GM19452 (cell line): ENCODE results near the gene PCDH15.

Experiments
- ATAC-seq: cut with Tn5 transposase; IDR thresholded peaks from one replicate; pipeline ENCODE4 v1.9.1; 2021; ENCODE audit not compliant: unreplicated experiment

PCDH15 gene

GRCh38 chr10:53894145-53894544, 906.9 kb downstream of the PCDH15 start:
- no peak for ATAC-seq

DNA sequence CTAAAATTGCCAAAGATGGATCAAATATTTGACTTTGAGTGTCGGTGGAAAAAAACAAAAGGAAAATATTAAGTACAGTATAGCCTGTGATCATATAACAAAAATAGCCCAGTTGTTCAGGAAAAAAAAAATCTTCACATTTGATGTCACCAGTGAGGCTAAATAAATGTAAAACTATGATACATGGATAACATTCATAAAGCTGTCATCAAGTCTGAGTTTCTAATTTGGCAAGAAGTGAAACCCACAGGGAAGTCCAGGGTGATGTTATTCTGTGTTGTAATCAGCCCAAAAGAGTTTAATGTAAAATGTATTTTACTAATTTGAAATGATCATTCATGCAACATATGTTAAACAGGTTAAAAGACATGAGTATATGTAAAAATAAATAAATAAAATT, 908.0 kb downstream of the PCDH15 start:
- no peak for ATAC-seq

DNA sequence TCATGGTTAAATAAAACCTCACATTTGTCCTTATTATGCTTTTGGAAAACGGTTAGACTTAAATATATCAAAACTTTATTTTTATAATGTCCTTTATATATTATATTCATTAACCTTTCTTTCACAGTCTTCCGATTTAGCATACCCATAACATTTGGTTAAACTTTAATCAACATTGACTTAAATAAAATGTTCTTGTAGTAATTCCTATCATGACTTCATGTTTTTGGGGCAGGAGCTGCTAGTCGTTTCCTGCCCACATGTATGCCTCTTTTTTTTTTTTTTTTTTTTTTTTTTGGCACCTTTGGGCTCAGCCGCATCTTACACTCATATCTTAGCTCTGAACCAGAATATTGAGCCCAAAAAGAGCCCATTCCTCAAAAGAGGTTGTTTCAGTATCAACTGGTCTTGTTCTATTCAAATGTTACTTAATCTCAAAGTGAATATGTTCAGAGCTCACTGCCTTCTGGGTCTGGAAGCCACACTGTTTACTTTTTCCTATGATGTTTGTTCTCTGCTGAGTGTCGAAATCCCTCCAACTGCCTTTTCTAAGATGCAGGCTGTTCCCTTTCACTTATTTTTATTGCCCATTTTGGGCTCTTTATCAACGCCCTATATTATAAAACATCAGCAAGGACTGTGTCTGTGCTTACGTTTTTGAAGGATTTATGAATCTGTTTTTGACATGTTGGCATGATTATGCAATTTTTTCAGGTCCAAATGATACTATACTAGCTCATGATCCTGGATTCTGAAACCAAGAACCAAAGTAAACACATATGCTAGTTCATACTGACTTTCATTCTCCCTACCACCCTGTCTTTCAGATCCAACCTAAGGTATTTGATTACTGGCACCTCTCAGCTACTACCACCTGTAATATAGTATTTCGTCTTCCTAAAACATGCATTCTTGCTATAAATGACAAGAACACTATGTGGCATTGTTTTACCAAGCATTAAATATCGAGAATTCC, 914.4 kb downstream of the PCDH15 start:
- ATAC-seq = no peak

DNA sequence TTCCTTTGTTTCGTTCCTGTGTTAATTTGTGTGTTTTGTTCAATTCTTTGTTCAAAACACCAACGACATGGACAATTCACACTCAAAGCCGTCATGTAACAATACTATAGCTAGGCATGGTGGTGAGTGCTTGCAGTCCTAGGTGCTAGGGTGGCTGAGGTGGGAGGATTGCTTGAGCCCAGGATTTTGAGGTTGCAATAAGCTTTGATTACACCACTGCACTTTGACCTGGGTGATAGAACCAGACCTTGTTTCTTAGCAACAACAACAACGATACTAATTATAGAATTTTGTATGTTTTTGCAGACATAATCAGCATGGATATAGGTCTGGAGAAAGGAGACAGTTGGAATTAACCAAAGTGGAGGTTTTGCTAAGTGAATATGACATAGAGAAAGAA, 936.2 kb downstream of the PCDH15 start:
- ATAC-seq = no peak

DNA sequence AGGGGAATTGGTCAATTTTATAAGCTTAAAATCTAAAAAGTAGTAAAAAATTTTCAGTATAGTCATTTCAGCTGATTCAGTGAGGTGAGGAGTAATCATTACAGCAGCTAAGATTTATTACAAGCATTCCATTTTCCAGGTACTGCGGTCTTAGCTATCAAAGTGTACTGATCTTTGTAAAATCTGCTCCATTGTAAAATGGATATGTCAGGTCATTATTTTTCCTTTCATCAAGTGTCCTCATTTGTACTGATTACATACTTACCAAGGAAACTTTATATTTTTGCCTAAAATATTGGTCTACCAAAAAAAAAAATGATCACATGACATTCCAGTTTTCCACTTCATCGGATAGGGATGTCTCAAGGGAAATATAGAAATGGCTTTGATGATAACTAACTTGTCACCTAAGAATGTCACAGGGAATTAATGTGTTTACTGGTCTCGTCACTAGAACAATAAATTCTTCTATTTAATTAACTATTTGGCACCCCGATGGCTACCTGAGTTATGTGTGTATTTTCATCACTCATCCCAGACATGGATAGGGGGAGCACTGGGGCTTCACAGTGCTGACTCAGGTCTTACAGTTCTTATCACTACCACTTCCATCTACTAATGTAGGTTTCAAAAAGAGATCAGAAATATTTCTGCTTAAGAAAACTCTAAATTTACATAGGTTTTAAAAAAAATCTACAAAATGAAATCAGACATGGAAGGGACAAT, 948.4 kb downstream of the PCDH15 start:
- ATAC-seq = no peak

GRCh38 chr10:53846809-53847208, 954.2 kb downstream of the PCDH15 start:
- no peak for ATAC-seq

GRCh38 chr10:53843736-53844362, 957.2 kb downstream of the PCDH15 start:
- no peak for ATAC-seq

- ATAC-seq = no peak
Observed at GRCh38 chr10:53841483-53842145, 959.4 kb downstream of the PCDH15 start.

DNA sequence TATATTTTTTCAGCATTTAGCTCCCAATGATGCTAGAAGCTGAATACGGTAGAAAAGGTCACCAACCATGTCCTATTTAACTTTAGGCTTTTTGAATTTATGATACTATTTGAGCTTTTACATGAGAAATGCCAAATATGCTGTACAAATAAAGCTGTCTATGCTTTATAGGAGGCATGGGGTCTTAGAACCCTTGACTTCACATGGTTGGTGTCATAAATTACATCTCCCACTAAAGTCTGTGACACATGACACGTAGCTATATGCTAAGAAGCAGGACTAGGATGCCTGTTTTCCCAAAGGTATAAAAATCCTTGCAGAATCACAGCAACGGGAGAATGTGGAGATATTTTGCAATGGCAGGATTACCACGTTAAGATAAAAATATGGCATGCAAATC, 960.4 kb downstream of the PCDH15 start:
- ATAC-seq = no peak

DNA sequence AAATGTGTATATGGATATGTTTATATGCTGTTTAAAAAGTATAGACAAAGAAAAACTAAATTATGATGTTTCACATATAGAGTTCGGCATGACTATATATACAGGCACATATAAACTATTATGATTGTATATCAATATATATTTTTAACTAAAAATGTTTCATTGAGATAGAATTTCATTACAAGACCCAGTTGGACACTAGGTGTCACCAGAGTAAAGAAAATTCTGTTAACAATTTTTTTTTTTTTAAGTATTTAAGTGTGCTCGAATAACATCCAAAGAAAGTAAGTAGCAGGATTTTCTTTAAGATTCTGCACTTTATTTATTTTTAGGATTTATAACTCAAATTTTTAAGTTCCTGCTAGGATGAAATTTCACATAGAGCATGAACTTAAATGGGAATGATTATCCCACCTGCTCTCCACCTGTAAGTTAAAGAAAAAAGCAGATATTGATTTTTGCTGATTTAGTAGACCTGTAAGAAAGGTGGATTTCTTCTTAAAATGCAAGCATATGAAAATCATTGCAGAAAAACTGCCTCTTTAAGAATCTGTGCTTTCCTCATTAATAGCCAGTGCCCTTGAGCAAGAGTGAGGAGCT, 961.5 kb downstream of the PCDH15 start:
- no peak for ATAC-seq

- no peak for ATAC-seq
Observed at GRCh38 chr10:53836638-53837037, 964.4 kb downstream of the PCDH15 start.

DNA sequence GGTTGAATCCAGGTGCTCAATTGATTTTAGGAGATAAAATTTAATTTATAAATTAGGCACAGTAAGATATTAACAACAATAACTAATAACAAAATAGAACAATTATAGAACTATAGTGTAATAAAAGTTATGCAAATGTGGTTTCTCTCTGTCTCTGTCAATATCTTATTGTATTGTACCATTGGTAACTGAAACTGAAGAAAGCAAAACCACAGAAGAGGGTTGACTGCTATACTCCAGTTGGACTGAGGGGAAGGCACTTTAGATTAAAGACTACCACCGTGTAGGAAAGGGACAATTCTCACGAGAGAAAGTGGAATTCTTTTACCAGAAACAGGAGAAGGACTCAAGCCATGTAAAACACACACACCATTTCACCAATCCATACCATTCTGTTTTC, 967.1 kb downstream of the PCDH15 start:
- ATAC-seq = no peak

DNA sequence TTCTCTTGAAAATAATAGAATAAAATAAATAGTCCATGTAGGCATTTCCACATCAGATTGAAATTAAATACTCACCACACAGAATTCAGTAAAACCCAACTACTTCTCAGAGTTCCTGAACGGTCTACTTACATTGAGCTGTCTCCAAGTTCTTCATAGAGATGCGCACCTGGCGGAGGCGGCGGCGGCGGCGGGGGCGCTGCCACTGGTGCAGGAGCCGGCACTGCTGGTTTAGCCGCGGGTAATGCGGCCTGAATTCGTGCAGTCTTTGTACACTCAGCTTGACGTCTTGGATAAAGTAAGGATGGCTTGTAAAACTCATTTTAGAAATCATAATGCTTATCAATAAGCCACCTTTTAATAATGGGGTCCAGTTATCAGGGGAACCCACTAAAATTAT, 973.8 kb downstream of the PCDH15 start:
- no peak for ATAC-seq

DNA sequence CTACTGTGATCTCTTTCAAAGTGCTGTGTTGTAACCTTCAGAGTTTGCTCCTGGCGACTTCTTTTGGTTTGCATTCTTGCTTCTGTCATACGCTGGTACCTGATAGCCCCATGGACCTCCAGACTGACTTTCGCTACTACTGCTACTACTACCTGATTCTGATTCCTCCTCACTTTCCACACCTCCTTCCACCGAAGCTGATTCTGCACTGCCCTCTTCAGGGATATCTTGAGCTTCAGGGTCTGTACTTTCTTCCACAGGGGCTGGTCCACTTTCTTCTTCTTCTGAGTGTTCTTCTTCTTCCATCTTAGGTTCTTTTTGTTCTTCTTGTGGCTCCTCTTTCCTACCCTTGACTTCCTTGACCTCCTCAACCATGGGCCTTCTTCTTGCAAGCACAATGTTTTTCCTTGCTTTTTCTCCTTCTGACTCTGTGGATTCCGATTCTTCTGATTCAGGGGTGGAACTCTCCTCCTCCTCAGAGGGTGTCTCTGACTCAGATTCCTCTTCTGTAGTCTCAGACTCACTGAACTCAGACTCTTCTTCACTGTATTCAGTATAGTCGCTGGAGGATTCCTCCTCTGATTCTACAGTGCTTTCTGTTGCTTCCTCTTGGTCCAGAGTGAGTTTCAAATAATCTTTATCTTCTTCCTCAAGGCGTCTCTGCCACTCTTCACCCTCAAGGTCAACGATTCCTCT, 992.2 kb downstream of the PCDH15 start:
- ATAC-seq = no peak

DNA sequence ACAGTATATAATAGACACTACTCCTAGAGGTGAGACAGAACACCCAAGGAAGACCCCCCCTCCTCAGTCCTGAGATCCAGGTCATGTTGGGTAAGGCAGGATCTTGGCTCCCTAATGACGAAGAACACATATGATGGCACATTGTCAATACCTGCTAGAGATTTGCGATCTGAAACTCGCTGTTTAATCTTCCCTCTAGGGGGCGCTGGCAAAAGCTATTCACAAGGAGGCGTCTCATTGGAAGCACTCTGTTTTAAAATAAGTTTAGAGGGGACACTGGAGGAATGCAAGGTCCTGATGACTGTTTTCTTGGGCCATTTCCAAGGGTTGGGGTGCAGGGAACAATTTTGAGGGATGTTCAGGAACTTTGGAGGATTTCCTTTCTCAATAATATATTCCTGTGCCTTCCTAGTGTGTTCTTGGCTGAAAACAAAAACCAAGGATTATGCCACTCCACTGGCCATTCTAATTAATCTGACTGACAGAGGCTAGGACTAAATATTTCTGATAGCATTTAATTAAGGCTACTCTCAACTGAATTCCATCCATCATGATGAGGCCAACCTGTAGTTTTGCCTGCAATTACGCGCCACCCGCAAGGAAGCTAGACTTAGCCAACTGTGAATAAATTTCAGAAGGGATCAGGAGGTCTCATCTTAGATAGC, 1014.7 kb downstream of the PCDH15 start:
- no peak for ATAC-seq

GRCh38 chr10:53771701-53772100, 1029.3 kb downstream of the PCDH15 start:
- ATAC-seq = no peak

DNA sequence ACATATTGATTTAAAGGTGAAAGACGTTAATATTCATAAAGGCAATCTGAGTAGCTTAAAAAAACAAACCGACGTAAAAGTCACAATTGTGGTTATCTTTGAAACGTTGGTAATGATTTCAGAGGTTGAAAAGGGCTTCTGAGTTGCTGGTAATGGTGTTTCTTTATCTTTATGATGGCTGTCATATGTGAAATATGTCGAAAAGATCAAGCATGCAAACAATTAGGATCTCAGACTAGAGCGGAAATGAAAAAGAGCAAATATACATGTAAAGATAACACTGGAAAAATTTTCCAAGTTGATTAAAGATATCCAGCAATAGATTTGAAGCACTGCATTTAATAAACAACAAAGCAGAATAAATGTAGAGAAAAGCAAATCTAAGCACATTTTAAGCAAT, 1030.1 kb downstream of the PCDH15 start:
- ATAC-seq = no peak

DNA sequence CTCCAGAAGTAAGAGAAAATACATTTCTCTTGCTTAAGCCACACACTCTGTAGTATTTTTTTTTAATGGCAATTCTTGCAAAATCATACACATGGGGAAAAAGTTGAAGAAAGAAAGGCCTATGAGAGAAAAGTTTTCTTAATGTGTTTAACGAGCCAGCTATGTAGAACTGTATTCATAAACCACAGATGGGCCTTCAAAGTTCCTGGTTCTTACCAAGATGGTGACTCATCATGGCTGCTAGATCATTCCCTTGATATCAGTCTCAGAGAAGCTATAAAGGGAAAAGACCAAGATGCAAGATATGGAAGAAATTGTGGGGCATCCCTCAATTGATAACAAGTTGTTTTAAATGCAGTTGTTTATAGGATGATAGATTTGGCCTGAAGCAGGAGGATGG, 1035.7 kb downstream of the PCDH15 start:
- ATAC-seq = no peak

GRCh38 chr10:53754596-53755250, 1046.3 kb downstream of the PCDH15 start:
- ATAC-seq = no peak
